HepG2 (cell line): ENCODE results near the gene GALR2. TPM values are rescaled to one million over a fixed set of nuclear protein-coding genes. Genes with fewer than 3 reads are reported as not detected.

Experiments used
- BCL6 ChIP-seq: IDR thresholded peaks from 2 replicates; pipeline ENCODE4 v1.6.1; 2016; ENCODE audit warnings: missing genetic modification reagents, missing compliant biosample characterization
- CERS6 ChIP-seq: sonication (generic); formaldehyde crosslinking; IDR thresholded peaks from 2 replicates; pipeline ENCODE4 v1.5.0; 2020; ENCODE audit warnings: missing genetic modification reagents
- HES4 ChIP-seq: sonication (generic); formaldehyde crosslinking; IDR thresholded peaks from 2 replicates; pipeline ENCODE4 v1.9.0; 2021; ENCODE audit warnings: mild to moderate bottlenecking, missing genetic modification reagents, borderline replicate concordance
- LCORL ChIP-seq, 2 experiments: fragments of 450-650 bp in 1 of 2; sonication (generic) in 1 of 2; formaldehyde crosslinking in 1 of 2; IDR thresholded peaks; 2 replicates each; pipeline versions ENCODE4 v1.5.0 to v1.6.1; 2017 to 2020; ENCODE audit warnings: antibody characterized with exemption in 1 of 2, missing genetic modification reagents in 1 of 2
- NFE2 ChIP-seq: sonication (generic); formaldehyde crosslinking; IDR thresholded peaks from 2 replicates; pipeline ENCODE4 v1.4.0; 2020; ENCODE audit warnings: missing genetic modification reagents
- NFKBIZ ChIP-seq: IDR thresholded peaks from 2 replicates; pipeline ENCODE4 v1.6.1; 2018; ENCODE audit warnings: missing genetic modification reagents, missing compliant biosample characterization
- NFYC ChIP-seq: IDR thresholded peaks from 2 replicates; pipeline ENCODE4 v1.6.1; 2016; ENCODE audit warnings: missing genetic modification reagents, missing compliant biosample characterization
- PBX2 ChIP-seq: IDR thresholded peaks from 2 replicates; pipeline ENCODE4 v1.6.1; 2016; ENCODE audit warnings: control low read depth
- PHF20 ChIP-seq: sonication (generic); formaldehyde crosslinking; IDR thresholded peaks from 2 replicates; pipeline ENCODE4 v1.5.0; 2020; ENCODE audit warnings: mild to moderate bottlenecking, missing genetic modification reagents
- POGK ChIP-seq: sonication (generic); formaldehyde crosslinking; conservative IDR thresholded peaks from 2 replicates; pipeline ENCODE4 v1.8.0; 2022; ENCODE audit warnings: mild to moderate bottlenecking, moderate library complexity, missing genetic modification reagents
- RARA ChIP-seq: IDR thresholded peaks from 2 replicates; pipeline ENCODE4 v1.6.1; 2016; ENCODE audit warnings: missing genetic modification reagents, missing compliant biosample characterization
- SAP130 ChIP-seq: IDR thresholded peaks from 2 replicates; pipeline ENCODE4 v1.6.1; 2016; ENCODE audit warnings: low read depth
- SOX6 ChIP-seq, 2 experiments: fragments of 450-650 bp in 1 of 2; sonication (generic) in 1 of 2; formaldehyde crosslinking in 1 of 2; IDR thresholded peaks; 2 replicates each; pipeline versions ENCODE4 v1.4.0 to v1.6.1; 2017 to 2020; ENCODE audit warnings: antibody characterized with exemption in 1 of 2, mild to moderate bottlenecking in 1 of 2, missing genetic modification reagents in 1 of 2
- SPEN ChIP-seq: sonication (generic); formaldehyde crosslinking; IDR thresholded peaks from 2 replicates; pipeline ENCODE4 v1.5.1; 2020; ENCODE audit warnings: low read depth, mild to moderate bottlenecking, missing genetic modification reagents
- TBP ChIP-seq: sonication (generic); formaldehyde crosslinking; IDR thresholded peaks from 2 replicates; pipeline ENCODE4 v1.5.0; 2020; ENCODE audit warnings: missing genetic modification reagents
- ZNF10 ChIP-seq: sonication (generic); formaldehyde crosslinking; IDR thresholded peaks from 2 replicates; pipeline ENCODE4 v1.4.0; 2020; ENCODE audit warnings: mild to moderate bottlenecking, low read depth, missing genetic modification reagents, borderline replicate concordance
- ZNF142 ChIP-seq: sonication (generic); formaldehyde crosslinking; IDR thresholded peaks from 2 replicates; pipeline ENCODE4 v1.4.0; 2020; ENCODE audit warnings: missing genetic modification reagents
- ZNF530 ChIP-seq: sonication (generic); formaldehyde crosslinking; IDR thresholded peaks from 2 replicates; pipeline ENCODE4 v1.5.0; 2020; ENCODE audit warnings: low read depth, mild to moderate bottlenecking, missing genetic modification reagents
- ZNF674 ChIP-seq: sonication (generic); formaldehyde crosslinking; IDR thresholded peaks from 2 replicates; pipeline ENCODE4 v1.5.0; 2020; ENCODE audit warnings: low read depth, mild to moderate bottlenecking, missing genetic modification reagents
- ZNF761 ChIP-seq: sonication (generic); formaldehyde crosslinking; conservative IDR thresholded peaks from 2 replicates; pipeline ENCODE4 v1.4.0; 2020; ENCODE audit warnings: mild to moderate bottlenecking, missing genetic modification reagents
- ZNF792 ChIP-seq: IDR thresholded peaks from 2 replicates; pipeline ENCODE4 v1.6.1; 2016
- polyA plus RNA-seq, 8 experiments: library from polyadenylated mRNA; depleted of rRNA in 3 of 8; stranded (reverse) in 7 of 8; unstranded in 1 of 8; fragments of >200 nt; fragmentation: Illumina TruSeq in 4 of 8; extraction: Trizol in 4 of 8; gene quantifications; 2 replicates each; pipeline versions ENCODE4 v1.2.1 to v1.2.3, GENCODE V29; 2011 to 2016; ENCODE audit warnings: low read depth in 4 of 8, missing spikeins in 1 of 8, mixed read lengths in 1 of 8; ENCODE audit not compliant: insufficient read depth in 1 of 8
- total RNA-seq, 5 experiments: library from RNA; depleted of rRNA; stranded (reverse); fragments of >200 nt; fragmentation: Illumina TruSeq; extraction: Trizol; gene quantifications; 2 replicates each; pipeline ENCODE4 v1.2.3, GENCODE V29; 2016; ENCODE audit warnings: low read depth in 1 of 5

Gene GALR2
- total and polyA plus RNA-seq, 2 of the 13 experiments (the other 11 are each of a cell fraction or from before 2014, with no cell fraction given) = 0.48 to 0.58 TPM

GRCh38 chr17:76078860-76079534, 4.4 kb downstream of the GALR2 start, which contains the start of gene ZACN (continued):
- TF ChIP-seq PHF20 (CRISPR knock-in tag) = no peak
- no peak for TF ChIP-seq LCORL (IDR thresholded peaks at IDR 0.05)
- peak; percentile 43; the same call in 1 of the 2 replicates for TF ChIP-seq LCORL (CRISPR knock-in tag; IDR thresholded peaks at IDR 0.05)
- TF ChIP-seq BCL6 (CRISPR knock-in tag) = no peak
- TF ChIP-seq SOX6 (IDR thresholded peaks at IDR 0.05) = no peak
- TF ChIP-seq SOX6 (CRISPR knock-in tag; IDR thresholded peaks at IDR 0.05) = no peak
- no peak for TF ChIP-seq NFYC
- TF ChIP-seq NFE2 = no peak
- TF ChIP-seq SPEN (CRISPR knock-in tag) = 0 out of 2 replicates have a peak, but pooled peaks have one; percentile 31
- TF ChIP-seq ZNF761 = no peak
- peak; percentile 82; the same call in 1 of the 2 replicates for TF ChIP-seq ZNF674
- TF ChIP-seq ZNF142 (CRISPR knock-in tag) = no peak
- TF ChIP-seq SAP130 (CRISPR knock-in tag) = no peak
- TF ChIP-seq HES4 (CRISPR knock-in tag) = peak; percentile 68; the same call in 1 of the 2 replicates
- TF ChIP-seq CERS6 (CRISPR knock-in tag) = 0 out of 2 replicates have a peak, but pooled peaks have one; percentile 4
- TF ChIP-seq ZNF792 (CRISPR knock-in tag) = no peak
- no peak for TF ChIP-seq TBP
- TF ChIP-seq ZNF530 (CRISPR knock-in tag) = no peak
- 0 out of 2 replicates have a peak, but pooled peaks have one; percentile 33 for TF ChIP-seq PBX2 (CRISPR knock-in tag)
- 0 out of 2 replicates have a peak, but pooled peaks have one; percentile 17 for TF ChIP-seq POGK (CRISPR knock-in tag)
- TF ChIP-seq ZNF10 (CRISPR knock-in tag) = no peak
- no peak for TF ChIP-seq NFKBIZ (CRISPR knock-in tag)
- 0 out of 2 replicates have a peak, but pooled peaks have one; percentile 17 for TF ChIP-seq RARA (CRISPR knock-in tag)
